OCI-M2 (cell line): ENCODE results near the gene KRTAP9-4.
"Not testable (repeated sequence)": the region's sequence is repeated elsewhere in the genome, so short reads cannot be mapped to it uniquely, and the experiment has no call there.

ENCODE experiments used
- DNase-seq: peaks from one replicate; lab custom pipeline; 2025; ENCODE audit not compliant: unreplicated experiment; lab: John Stamatoyannopoulos, UW

KRTAP9-4 gene

DNA sequence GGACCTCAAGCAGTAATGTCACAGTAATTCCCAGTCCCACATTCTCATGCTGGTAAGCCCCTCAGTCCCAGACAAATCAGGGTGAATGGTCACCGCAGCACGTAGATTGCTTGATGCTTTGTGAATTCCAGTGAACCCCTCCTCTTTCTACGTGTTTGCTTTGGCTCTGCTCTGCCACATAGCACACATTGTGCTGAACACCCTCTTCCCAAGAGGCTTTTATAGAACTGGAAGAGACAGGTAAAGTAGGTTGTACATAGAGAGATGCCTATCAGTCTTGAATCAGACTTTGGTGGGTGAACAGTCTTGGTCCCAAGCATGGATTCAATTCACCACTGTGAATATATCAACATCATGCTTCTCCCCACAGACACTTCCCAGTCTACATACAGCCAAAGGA is 15.1 kb downstream of the KRTAP9-4 start:
- DNase-seq, result no peak

DNA sequence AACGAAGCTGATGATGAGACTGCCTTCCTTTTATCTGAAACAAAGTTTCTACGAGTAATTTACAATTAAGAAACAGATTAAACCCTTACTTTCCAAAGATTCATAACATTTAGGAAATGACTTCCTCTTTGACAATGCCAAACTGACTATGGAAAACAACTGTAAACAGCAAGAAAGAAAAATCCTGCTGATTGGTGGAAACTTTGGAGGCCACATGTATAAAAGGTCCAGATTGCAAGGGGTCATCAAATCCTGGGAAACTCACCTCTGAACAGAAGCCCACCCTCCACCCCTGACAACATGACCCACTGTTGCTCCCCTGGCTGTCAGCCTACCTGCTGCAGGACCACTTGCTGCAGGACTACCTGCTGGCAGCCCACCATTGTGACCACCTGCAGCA is 15.6 kb downstream of the KRTAP9-4 start, which contains the start of gene KRTAP9-6:
Gene KRTAP9-6, plus strand, starts transcription at position 301 of the 400 bp plus-strand sequence. Its CDS starts 0 bp downstream, at position 301.
- DNase-seq, result no peak

DNA sequence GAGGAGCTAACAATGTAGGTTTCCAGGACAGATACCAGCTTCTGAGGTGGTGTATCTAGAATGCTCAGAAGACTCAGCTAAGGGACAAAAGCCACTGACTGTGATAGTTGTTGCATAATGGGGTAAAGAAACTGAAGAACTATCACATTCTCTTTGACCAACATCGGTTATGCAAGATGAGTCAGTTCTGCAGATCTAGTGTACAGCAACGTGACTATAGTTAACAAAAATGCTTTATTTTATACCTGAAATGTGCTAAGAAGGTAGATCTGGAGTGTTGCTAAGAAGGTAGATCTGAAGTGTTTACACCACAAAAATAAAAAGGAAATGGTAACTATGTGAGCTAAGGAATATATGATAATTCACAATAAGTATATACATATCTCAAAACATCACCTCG is 18.2 kb downstream of the KRTAP9-4 start:
- no peak for DNase-seq

DNA sequence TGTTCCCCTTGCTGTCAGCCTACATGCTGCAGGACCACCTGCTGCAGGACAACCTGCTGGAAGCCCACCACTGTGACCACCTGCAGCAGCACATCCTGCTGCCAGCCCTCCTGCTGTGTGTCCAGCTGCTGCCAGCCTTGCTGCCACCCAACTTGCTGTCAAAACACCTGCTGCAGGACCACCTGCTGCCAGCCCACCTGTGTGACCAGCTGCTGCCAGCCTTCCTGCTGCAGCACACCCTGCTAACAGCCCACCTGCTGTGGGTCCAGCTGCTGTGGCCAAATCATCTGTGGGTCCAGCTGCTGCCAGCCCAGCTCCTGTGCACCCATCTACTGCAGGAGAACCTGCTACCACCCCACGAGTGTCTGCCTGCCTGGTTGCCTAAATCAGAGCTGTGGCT is 21.8 kb downstream of the KRTAP9-4 start:
- DNase-seq, result not testable (repeated sequence)

DNA sequence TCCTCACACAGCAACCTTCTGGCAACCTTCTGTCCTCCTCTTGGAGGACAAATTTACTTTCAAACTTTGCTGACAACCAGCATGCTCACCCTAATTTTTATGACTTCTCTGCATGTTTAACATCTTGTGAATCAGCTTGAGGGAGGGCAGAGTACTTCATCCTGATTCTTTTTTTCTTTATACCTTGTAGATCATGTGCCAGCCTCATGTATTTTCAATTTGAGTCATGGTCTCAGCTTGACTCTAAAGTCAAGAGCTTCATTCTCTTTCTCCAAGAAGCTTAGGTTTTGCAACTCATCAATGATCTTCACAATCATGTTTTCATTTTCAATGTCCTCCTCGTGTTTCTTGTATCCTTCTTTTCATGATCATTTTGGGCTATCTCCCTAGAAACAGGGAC is 22.4 kb downstream of the KRTAP9-4 start:
- DNase-seq, result no peak

DNA sequence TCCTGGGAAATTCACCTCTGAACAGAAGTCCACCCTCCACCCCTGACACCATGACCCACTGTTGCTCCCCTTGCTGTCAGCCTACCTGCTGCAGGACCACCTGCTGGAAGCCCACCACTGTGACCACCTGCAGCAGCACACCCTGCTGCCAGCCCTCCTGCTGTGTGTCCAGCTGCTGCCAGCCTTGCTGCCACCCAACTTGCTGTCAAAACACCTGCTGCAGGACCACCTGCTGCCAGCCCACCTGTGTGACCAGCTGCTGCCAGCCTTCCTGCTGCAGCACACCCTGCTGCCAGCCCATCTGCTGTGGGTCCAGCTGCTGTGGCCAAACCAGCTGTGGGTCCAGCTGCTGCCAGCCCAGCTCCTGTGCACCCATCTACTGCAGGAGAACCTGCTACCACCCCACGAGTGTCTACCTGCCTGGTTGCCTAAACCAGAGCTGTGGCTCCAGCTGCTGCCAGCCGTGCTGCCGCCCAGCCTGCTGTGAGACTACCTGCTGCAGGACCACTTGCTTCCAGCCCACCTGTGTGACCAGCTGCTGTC is 26.2 kb downstream of the KRTAP9-4 start, which contains the start of gene KRTAP9-7:
Gene KRTAP9-7, plus strand, starts transcription at position 51 of the 543 bp plus-strand sequence. Its CDS starts 0 bp downstream, at position 51.
- DNase-seq, result not testable (repeated sequence)

DNA sequence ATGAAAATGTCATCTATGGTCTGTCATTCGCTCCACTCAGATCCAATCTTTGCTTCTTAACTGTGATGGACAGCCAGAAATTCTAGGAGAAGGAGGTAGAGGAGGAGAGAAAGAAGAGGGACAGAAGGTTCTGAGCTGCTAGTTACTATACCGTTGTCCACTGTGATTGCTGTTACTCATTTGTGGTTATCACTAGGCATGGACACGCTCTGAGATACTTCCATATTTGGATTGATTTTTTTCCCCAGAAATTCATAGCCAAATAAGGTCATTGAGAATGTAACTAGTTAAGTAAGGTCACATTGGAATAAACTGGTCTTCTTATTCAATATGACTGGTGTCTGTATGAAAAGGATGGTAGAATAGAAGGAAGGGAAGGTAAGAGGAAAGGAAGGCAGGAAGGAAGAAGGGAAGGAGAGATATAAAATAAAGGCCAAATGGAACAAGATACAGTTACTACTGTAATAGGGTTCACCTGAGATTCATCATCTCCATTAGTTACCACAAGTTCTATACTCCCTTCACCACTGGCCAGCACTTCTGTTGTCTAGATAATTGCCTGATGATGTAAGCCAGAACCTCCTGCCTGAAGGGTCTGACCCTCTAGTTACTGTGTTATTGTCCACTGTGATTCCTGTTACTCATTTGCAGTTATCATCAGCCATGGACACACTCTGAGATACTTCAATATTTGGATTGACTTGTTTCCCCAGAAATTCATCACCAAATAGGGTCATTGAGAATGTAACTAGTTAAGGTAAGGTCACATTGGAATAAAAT is 28.9 kb downstream of the KRTAP9-4 start:
- no peak for DNase-seq

DNA sequence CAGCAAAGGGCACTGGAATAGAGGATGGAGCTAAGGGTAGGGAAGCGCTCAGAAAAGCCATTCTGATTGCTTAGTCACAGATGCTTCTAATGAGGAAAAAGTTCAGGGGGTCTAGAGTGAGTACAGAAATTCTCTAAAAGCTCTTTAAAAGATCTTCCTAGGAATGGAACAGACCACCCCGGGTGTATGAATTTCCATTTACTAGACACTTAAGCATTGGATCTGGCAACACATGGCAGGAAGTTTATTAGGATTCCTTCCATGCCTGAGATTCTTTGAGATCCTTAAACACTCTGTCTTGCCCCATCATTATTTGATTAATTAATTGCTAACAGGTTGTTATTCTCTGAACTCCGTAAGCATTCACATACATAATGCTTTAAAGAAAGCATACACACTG is 34.6 kb downstream of the KRTAP9-4 start:
- no peak for DNase-seq

DNA sequence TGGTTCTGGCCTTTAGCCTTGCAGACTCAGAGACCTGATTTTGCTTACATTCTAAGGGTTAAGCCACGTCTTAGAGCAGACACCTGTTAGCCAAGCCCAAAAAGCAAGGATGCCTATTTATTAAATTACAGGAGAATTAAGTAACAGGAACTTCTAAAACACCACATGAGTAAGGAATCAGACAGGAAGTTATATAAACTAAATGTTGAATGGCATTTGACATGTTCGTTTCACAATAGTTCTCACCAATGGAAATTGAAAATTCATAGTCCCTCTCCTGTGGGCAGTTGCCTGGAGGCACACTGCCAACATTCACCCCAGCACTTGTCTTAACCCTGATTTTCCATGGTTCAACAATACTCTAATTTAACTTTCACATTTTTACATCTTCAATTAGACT is 35.1 kb downstream of the KRTAP9-4 start:
- DNase-seq, result no peak

DNA sequence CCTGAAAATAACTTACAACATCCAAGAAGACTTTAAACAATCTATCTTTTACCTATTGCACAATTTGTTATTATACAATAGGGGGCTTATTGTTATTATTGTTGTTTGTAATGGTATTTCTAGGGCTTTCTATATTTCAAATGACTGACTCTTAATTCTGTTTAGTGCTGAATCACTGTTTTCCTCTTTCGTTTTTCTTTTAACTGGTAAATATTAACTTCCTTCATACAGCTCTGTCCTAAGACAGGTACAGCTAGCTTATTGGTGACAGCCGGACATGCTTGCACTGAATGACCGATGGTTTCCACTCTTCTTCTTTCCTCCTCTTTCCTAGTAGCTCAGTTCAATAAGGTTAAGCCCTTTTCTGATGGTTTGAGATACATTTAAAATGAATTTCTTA is 37.6 kb downstream of the KRTAP9-4 start:
- no peak for DNase-seq

DNA sequence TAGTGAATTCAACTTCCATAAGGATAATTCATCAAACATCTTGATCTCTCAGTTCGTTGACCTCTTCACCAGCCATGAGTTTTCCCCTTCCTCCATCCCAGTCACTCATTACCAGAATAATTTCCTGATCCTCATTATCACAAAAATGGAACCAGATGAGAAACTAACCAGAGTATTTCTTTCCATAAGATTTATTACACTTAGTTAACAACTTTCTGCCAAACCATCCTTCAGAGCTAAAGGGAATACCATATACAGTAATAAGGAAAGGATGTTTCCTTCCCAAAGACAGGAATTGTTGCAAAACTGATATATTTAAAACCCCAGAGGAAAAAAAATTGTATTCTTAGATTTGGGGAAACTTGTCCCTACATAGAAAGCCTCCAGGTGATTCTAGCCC is 44.5 kb downstream of the KRTAP9-4 start:
- DNase-seq, result no peak

DNA sequence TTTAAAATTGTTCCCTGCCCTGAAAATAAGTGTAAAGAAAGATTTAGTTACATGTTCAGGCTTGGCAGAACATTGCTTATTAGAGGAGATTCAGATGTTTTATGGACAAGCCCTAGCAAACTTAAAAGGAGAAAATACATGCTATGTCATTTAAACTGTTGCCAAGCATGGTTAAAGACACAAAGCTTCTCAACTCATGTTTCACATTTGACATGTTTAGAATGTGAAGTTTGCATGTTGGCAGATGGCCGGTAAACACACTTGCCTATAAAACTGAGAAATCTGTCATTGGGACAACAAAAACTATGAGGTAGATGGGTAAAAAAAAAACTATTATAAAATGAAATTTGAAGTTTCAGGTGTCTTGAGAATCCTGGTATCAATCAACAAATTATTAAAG is 47.4 kb downstream of the KRTAP9-4 start:
- no peak for DNase-seq

DNA sequence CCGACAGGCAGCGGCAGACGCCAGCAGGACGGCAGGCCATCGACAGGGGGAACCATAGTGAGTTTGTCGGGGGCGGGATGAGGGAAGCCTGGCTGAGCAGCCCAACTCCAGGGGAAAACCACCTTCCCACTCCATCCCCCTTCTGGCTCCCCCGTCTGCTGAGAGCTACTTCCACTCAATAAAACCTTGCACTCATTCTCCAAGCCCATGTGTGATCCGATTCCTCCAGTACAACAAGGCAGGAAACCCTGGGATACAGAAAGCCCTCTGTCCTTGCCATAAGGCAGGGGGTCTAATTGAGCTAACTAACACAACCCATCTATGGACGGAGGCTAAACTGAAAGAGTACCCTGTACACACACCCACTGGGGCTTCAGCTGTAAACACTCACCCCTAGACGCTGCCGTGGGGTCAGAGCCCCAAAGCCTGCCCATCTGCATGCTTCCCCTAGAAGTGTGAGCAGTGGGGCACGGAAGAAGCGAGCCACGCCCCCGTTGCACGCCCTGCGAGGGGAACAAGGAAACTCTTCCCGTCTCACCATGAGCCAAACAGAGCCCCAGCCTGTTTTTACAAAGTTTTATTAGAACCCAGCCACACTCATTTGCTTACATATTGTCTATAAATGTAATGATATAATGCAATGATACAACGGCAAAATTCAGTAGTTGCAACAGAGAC is 49.1 kb downstream of the KRTAP9-4 start:
- no peak for DNase-seq
